GM18867 (cell line): Measurements from ENCODE around the gene SLC6A4.
A peak's percentile ranks its signal among the peaks of the same experiment; 100 is the strongest.
"Not testable (repeated sequence)": the region's sequence is repeated elsewhere in the genome, so short reads cannot be mapped to it uniquely, and the experiment has no call there.

Experiments used
- ATAC-seq: cut with Tn5 transposase; IDR thresholded peaks from one replicate; pipeline ENCODE4 v1.9.1; 2021; ENCODE audit warnings: mild to moderate bottlenecking, moderate library complexity; ENCODE audit not compliant: unreplicated experiment

The SLC6A4 gene

DNA sequence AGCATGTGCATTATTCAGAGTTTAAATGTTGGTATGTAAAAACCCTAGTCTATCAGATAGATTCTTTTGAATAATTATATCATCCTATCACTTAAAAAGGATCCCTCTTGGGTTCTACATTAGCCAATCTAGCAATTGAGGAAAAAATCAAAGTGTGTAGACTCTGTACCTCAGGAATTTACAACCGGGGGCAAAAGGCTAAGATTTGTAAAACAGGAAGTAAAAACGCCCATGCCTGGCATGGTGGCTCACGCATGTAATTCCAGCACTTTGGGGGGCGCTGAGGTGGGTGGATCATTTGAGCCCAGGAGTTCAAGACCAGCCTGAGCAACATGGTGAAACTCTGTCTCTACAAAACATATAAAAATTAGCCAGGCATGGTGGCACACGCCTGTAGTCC, 58.6 kb downstream of the SLC6A4 start:
- no peak for ATAC-seq

- ATAC-seq: no peak
Observed at GRCh38 chr17:30174556-30174955, 60.9 kb downstream of the SLC6A4 start.

- ATAC-seq: peak; percentile 73
Observed at GRCh38 chr17:30173649-30174048, 61.8 kb downstream of the SLC6A4 start.

DNA sequence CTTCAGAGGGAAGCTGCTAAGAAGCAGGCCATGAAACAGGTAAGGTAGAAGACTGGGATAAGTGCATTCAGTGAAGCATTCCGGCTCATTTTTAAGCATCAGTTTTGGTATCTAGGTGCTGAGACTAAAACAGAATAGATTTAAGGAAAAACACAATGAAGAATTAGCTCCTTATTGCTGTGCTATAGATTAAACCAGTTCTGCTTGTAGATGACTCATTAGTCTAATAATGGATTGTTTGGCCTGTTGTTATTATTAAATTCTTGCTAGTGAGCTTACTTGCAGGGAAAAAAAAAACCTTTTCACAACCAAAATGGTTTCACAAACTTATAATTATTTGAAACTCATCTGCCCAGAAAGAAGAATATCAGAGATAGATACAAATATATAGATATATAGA, 62.9 kb downstream of the SLC6A4 start:
- no peak for ATAC-seq

DNA sequence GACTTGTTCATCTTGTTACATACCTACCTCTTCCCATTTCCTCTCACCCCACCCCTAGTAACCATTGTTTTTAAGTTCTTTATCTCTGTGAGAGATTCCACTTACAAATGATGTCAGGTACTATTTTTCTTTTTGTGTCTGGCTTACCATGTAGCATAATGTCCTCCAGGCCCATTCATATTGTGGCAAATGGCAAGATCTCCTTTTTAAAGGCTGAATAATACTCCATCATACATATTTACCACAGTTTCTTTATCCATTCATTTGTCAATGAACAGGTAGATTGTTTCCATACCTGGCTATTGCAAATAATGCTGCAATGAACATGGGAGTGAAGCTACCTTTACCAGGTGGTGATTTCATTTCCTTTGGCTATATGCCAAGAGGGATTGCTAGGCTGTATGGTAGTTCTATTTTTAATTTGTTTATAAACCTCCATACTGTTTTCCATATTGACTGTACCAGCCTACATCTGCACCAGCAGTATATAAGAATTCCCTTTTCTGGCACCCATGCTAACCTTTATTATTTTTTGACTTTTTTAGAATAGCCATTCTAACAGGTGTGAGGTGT, 65.0 kb downstream of the SLC6A4 start:
- ATAC-seq: no peak

DNA sequence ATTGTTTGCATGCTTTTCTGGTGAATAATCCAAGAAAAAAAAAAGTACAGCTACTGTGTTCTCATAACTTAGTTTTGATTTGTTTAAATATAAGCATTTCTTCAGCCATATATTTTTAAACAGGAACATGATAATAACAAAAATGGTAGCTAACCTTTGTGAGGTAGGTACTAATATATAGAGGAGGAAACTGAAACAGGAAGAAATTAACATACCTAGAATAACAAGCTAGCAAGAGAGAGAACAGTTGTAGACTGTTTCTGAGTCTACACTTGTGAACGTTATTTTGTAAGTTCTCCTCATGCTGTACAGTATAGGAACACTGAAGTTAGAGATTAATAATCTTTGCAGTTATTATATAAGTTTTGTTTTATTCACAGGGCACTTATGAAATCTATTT, 69.5 kb downstream of the SLC6A4 start:
- no peak for ATAC-seq

- ATAC-seq: no peak
Observed at GRCh38 chr17:30165147-30165546, 70.3 kb downstream of the SLC6A4 start.

DNA sequence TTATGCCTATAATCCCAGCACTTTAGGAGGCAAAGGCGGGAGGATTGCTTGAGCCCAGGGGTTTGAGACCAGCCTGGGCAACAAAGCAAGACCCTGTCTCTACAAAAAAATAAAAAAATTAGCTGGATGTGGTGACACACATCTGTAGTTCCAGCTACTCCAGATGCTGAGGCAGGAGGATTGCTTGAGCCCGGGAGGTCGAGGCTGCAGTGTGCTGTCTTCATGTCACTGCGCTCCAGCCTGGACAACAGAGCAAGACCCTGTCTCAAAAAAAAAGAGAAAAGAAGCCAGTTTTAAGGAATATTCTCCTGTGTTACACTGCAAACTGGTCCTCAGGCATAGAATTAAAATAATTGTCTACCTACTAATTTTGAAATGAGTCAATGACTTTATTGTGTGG, 71.0 kb downstream of the SLC6A4 start:
- ATAC-seq: no peak

GRCh38 chr17:30161601-30162000, 73.9 kb downstream of the SLC6A4 start:
- ATAC-seq: no peak

GRCh38 chr17:30160419-30161172, 74.9 kb downstream of the SLC6A4 start:
- ATAC-seq: no peak

DNA sequence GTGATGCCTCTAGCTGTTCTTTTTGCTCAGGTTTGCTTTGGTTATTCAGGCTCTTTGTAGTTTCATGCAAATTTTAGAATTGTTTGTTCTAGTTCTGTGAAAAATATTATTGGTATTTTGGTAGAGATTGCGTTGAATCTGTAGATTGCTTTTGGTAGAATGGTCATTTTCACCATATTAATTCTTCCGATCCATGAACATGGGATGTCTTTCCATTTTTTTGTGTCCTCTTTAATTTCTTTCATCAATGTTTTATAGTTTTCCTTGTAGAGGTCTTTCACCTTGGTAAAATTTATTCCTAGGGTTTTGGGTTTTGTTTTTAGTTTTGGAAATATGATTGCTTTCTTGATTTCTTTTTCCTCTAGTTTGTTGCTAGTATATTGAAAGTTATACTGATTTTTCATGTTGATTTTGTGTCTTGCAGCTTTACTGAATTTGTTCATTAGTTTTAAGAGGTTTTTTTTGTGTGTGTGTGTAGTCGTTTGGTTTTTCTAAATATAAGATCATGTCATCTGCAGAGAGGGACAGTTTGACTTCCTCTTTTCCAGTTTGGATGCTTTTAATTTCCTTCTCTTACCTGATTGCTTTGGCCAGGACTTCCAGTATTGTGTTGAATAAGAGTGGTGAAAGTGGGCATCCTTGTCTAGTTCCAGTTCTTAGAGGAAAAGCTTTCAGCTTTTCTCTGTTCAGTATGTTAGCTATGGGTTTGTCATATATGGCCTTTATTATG, 76.4 kb downstream of the SLC6A4 start:
- ATAC-seq: no peak

- ATAC-seq: no peak
Observed at GRCh38 chr17:30155389-30155788, 80.1 kb downstream of the SLC6A4 start.

DNA sequence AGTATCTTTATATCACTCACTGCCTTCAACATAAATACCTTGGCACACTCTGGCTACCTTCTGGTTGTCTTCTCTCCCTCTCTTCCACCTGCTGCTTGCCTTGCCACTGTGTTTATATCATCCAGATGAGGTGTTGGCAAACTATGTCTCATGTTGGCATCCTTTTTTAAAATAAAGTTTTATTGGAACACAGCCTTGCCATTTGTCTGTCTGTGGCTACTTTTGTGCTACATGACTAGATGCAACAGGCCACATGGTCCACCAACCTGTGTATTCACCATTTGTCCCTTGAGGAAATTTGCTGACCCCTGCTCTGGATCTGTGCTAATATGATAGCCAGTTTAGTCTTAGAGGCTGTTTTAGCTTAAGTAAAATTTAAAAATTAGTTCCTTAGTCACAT, 82.0 kb downstream of the SLC6A4 start:
- ATAC-seq: no peak

DNA sequence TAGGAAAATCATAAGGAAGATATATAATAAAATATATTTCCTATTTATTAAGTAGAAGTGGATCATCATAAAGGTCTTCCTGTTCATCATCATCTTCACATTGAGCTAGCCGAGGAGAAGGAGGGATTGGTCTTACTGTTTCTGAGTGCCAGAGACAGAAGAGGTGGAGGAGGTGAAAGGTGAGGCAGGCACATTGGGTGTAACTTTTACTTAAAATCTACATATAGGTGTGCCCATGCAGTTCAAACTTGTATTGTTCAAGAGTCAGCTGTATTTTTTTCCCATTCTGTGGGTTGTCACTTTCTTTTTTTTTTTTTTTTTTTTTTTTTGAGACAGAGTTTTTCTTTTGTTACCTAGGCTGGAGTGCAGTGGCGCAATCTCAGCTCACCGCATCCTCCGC, 84.0 kb downstream of the SLC6A4 start:
- no peak for ATAC-seq

GRCh38 chr17:30148376-30148775, 87.1 kb downstream of the SLC6A4 start:
- ATAC-seq: no peak

DNA sequence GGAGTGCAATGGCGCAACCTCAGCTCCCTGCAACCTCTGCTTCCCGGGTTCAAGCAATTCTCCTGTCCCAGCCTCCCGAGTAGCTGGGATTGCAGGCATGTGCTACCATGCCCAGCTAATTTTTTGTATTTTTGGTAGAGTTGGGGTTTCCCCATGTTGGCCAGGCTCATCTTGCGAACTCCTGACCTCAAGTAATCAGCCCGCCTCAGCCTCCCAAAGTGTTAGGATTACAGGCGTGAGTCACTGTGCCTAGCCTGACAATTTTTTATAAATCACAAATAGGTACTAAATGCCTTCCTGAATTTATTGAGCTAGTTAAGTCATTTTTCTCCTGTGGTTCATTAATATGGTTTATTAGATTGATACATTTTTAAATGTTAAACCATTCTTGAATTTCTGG, 87.6 kb downstream of the SLC6A4 start:
- not testable (repeated sequence) for ATAC-seq
